ENCODE results near the gene FSTL5. TPM values are rescaled to one million over a fixed set of nuclear protein-coding genes. Genes with fewer than 3 reads are reported as not detected.

FSTL5 gene
- total and polyA plus RNA-seq, 2 experiments from 2014 or later: not detected

DNA sequence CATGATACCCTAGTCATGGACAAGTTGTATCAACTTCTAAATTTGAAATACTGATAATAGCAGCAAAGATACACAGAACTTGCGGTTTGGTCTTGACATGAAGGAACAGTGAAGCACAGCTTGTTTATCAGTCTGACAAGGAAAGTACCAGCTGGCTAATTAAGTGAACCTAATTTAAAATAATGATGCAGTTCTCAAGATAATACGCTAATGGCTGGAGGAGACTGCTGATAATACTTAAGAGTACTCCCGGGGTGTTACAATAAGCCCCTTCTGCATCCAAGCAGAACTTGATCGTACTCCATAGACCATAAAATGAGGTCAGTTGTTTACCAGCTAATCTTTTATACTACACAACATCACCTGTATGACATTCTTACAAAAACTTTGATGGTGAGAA is 697.5 kb downstream of the FSTL5 start:
- no peak overlapping the region for H3K27ac ChIP-seq
- no peaks in the 10 kb centered on the region for H3K36me3 ChIP-seq (ENCODE audit: low read depth)
- TF ChIP-seq EZH2phosphoT487 (IDR thresholded peaks at IDR 0.05; ENCODE audit: insufficient read depth, low read depth) (no peak), EZH2 (IDR thresholded peaks at IDR 0.05; ENCODE audit: insufficient read depth, poor library complexity, severe bottlenecking) (no peak)
- in situ Hi-C loops (cut with MboI): no loop called here
- no peak overlapping the region for H3K9ac ChIP-seq
- no peaks in the 10 kb centered on the region for H3K4me1 ChIP-seq (ENCODE audit: insufficient read depth)
- no peak overlapping the region for H3K4me3 ChIP-seq
- H3K4me2 ChIP-seq (ENCODE audit: unreplicated experiment): no peak overlapping the region
- WGBS, 2 experiments (ENCODE audit: low coverage in 1 of 2, low lambda C conversion rate in 2 of 2, missing lambda C conversion rate in 2 of 2): 38% methylated on average over 4 of the region's 4 CpGs
- H3K79me2 ChIP-seq (ENCODE audit: insufficient read depth): no peaks in the 10 kb centered on the region
- no peaks in the 10 kb centered on the region for H4K20me1 ChIP-seq (ENCODE audit: insufficient read depth)
- DNase-seq: no peak
- no peaks in the 10 kb centered on the region for H3F3A ChIP-seq (ENCODE audit: insufficient read depth)
- no peaks in the 10 kb centered on the region for H3K9me2 ChIP-seq (ENCODE audit: insufficient read depth)
- no peak overlapping the region for H2AFZ ChIP-seq
- H3K27me3 ChIP-seq (replicated peaks; ENCODE audit: insufficient read depth): no peaks in the 10 kb centered on the region
- no peaks in the 10 kb centered on the region for H3K9me3 ChIP-seq (ENCODE audit: low read depth)

DNA sequence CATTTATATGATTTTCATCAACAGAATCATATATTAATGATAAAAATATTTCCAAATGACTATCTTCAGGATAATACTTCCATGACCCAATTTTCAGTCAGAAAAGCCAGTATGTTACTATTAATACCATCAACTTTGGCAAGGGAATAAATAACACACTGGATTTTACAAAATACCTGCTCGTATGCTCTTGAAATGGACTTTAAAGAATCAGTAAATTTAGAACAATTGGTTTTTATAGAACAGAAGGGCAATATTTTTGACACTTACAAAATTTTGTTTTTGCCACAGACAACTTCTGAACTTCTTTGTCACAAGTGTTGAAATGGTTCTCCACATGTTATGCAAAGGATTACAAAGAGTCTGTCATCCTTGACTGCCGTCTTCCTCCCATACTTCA is 700.4 kb downstream of the FSTL5 start:
- no peak overlapping the region for H3K9ac ChIP-seq
- H3K9me2 ChIP-seq (ENCODE audit: insufficient read depth): no peaks in the 10 kb centered on the region
- no peak overlapping the region for H3K4me3 ChIP-seq
- H3K9me3 ChIP-seq (ENCODE audit: low read depth): no peaks in the 10 kb centered on the region
- no peaks in the 10 kb centered on the region for H3K36me3 ChIP-seq (ENCODE audit: low read depth)
- H3K4me1 ChIP-seq (ENCODE audit: insufficient read depth): no peaks in the 10 kb centered on the region
- H3K27ac ChIP-seq: no peak overlapping the region
- H4K20me1 ChIP-seq (ENCODE audit: insufficient read depth): no peaks in the 10 kb centered on the region
- in situ Hi-C loops (cut with MboI): no loop called here
- WGBS, 2 experiments (ENCODE audit: low coverage in 1 of 2, low lambda C conversion rate in 2 of 2, missing lambda C conversion rate in 2 of 2): 33 to 40% methylated on average over 2 of the region's 2 CpGs
- DNase-seq: no peak
- H3K4me2 ChIP-seq (ENCODE audit: unreplicated experiment): no peak overlapping the region
- TF ChIP-seq EZH2 (IDR thresholded peaks at IDR 0.05; ENCODE audit: insufficient read depth, poor library complexity, severe bottlenecking) (no peak), EZH2phosphoT487 (IDR thresholded peaks at IDR 0.05; ENCODE audit: insufficient read depth, low read depth) (no peak)
- no peak overlapping the region for H2AFZ ChIP-seq
- H3F3A ChIP-seq (ENCODE audit: insufficient read depth): no peaks in the 10 kb centered on the region
- no peaks in the 10 kb centered on the region for H3K27me3 ChIP-seq (replicated peaks; ENCODE audit: insufficient read depth)
- H3K79me2 ChIP-seq (ENCODE audit: insufficient read depth): no peaks in the 10 kb centered on the region

DNA sequence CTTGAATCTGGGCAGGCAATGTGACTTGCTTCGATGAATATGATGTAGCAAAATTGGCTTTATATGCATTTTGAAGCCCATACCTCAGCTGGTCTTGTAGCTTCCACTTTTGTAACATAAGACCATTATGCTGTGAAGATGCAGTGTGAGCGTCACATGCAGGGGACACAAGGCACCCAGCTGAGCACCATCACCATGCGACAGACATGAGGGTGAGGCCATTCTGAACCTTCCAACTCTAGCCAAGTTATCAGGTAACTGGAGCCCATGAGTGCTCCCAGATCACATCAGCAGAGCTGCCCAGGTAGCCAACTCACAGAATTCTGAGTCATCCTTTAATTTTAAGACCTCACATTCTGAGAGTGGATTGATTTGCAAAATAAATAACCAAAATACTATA is 705.9 kb downstream of the FSTL5 start:
- TF ChIP-seq EZH2 (IDR thresholded peaks at IDR 0.05; ENCODE audit: insufficient read depth, poor library complexity, severe bottlenecking): no peak
- no peak for TF ChIP-seq EZH2phosphoT487 (IDR thresholded peaks at IDR 0.05; ENCODE audit: insufficient read depth, low read depth)
- no peak overlapping the region for H3K27ac ChIP-seq
- H4K20me1 ChIP-seq (ENCODE audit: insufficient read depth): no peaks in the 10 kb centered on the region
- no peaks in the 10 kb centered on the region for H3F3A ChIP-seq (ENCODE audit: insufficient read depth)
- no peak overlapping the region for H2AFZ ChIP-seq
- in situ Hi-C loops (cut with MboI): no loop called here
- no peaks in the 10 kb centered on the region for H3K4me1 ChIP-seq (ENCODE audit: insufficient read depth)
- H3K4me3 ChIP-seq: no peak overlapping the region
- H3K79me2 ChIP-seq (ENCODE audit: insufficient read depth): no peaks in the 10 kb centered on the region
- H3K9me3 ChIP-seq (ENCODE audit: low read depth): no peaks in the 10 kb centered on the region
- H3K36me3 ChIP-seq (ENCODE audit: low read depth): no peaks in the 10 kb centered on the region
- no peak overlapping the region for H3K4me2 ChIP-seq (ENCODE audit: unreplicated experiment)
- no peak for DNase-seq
- no peaks in the 10 kb centered on the region for H3K27me3 ChIP-seq (replicated peaks; ENCODE audit: insufficient read depth)
- WGBS, 2 experiments (ENCODE audit: low coverage in 1 of 2, low lambda C conversion rate in 2 of 2, missing lambda C conversion rate in 2 of 2): 38 to 45% methylated on average over 3 of the region's 3 CpGs
- no peaks in the 10 kb centered on the region for H3K9me2 ChIP-seq (ENCODE audit: insufficient read depth)
- no peak overlapping the region for H3K9ac ChIP-seq

DNA sequence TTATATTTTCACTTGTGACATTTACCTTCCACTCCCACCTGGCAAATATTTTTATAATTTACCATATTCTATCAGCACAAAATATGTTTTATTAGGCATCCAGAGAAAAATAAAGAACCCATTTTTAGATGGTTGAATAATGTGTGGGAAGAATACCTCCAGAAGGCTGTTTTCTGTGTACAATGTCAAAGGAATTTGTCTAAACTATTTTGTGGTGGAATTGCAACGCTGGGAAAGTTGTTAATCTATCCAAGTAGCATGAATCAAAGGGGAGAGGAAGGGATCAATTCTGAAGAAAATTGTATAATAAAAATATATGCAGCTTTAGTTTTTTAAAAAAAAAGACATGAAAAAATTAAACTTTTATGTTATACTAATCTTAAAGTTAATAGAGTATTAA is 706.5 kb downstream of the FSTL5 start:
- H3K27me3 ChIP-seq (replicated peaks; ENCODE audit: insufficient read depth): no peaks in the 10 kb centered on the region
- no peaks in the 10 kb centered on the region for H3K79me2 ChIP-seq (ENCODE audit: insufficient read depth)
- TF ChIP-seq EZH2phosphoT487 (IDR thresholded peaks at IDR 0.05; ENCODE audit: insufficient read depth, low read depth) (no peak), EZH2 (IDR thresholded peaks at IDR 0.05; ENCODE audit: insufficient read depth, poor library complexity, severe bottlenecking) (no peak)
- no peaks in the 10 kb centered on the region for H3K4me1 ChIP-seq (ENCODE audit: insufficient read depth)
- DNase-seq: no peak
- H3K9me2 ChIP-seq (ENCODE audit: insufficient read depth): no peaks in the 10 kb centered on the region
- H3K4me2 ChIP-seq (ENCODE audit: unreplicated experiment): no peak overlapping the region
- no peaks in the 10 kb centered on the region for H3F3A ChIP-seq (ENCODE audit: insufficient read depth)
- no peaks in the 10 kb centered on the region for H3K36me3 ChIP-seq (ENCODE audit: low read depth)
- no peaks in the 10 kb centered on the region for H4K20me1 ChIP-seq (ENCODE audit: insufficient read depth)
- in situ Hi-C loops (cut with MboI): no loop called here
- H3K27ac ChIP-seq: no peak overlapping the region
- H3K9me3 ChIP-seq (ENCODE audit: low read depth): no peaks in the 10 kb centered on the region
- 0% methylated on average over 1 of the region's 1 CpG for WGBS, 2 experiments (ENCODE audit: low coverage in 1 of 2, low lambda C conversion rate in 2 of 2, missing lambda C conversion rate in 2 of 2)
- H3K9ac ChIP-seq: no peak overlapping the region
- no peak overlapping the region for H2AFZ ChIP-seq
- H3K4me3 ChIP-seq: no peak overlapping the region

DNA sequence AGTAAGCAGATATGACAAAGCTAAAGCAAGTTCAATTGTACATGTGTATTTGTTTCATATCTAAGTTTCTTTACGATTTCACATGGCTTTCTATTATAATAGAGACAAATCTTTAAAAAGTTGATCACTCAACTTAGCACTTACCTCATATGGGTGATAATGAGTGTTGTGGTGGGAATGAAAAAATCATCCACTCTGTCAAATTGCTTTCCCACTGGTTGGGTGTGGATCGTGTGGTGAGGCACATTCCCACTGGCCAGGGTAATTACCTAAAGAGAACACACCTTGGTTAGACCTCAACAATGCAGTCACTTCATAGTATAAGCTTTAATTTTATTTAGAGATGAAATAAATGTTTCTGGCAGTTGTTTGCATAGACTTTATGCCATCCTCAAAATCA is 708.9 kb downstream of the FSTL5 start:
- 25 to 45% methylated on average over 2 of the region's 2 CpGs for WGBS, 2 experiments (ENCODE audit: low coverage in 1 of 2, low lambda C conversion rate in 2 of 2, missing lambda C conversion rate in 2 of 2)
- Histone ChIP-seq H3K4me1 (ENCODE audit: insufficient read depth) (no peaks in the 10 kb centered on the region), H2AFZ (no peak overlapping the region), H3F3A (ENCODE audit: insufficient read depth) (no peaks in the 10 kb centered on the region), H3K27me3 (replicated peaks; ENCODE audit: insufficient read depth) (no peaks in the 10 kb centered on the region), H3K36me3 (ENCODE audit: low read depth) (no peaks in the 10 kb centered on the region), H3K9me3 (ENCODE audit: low read depth) (no peaks in the 10 kb centered on the region), H3K79me2 (ENCODE audit: insufficient read depth) (no peaks in the 10 kb centered on the region), H3K4me2 (ENCODE audit: unreplicated experiment) (no peak overlapping the region), H3K9ac (no peak overlapping the region), H4K20me1 (ENCODE audit: insufficient read depth) (no peaks in the 10 kb centered on the region), H3K9me2 (ENCODE audit: insufficient read depth) (no peaks in the 10 kb centered on the region), H3K4me3 (no peak overlapping the region), H3K27ac (no peak overlapping the region)
- TF ChIP-seq EZH2 (IDR thresholded peaks at IDR 0.05; ENCODE audit: insufficient read depth, poor library complexity, severe bottlenecking): no peak
- TF ChIP-seq EZH2phosphoT487 (IDR thresholded peaks at IDR 0.05; ENCODE audit: insufficient read depth, low read depth): no peak
- no peak for DNase-seq
- in situ Hi-C loops (cut with MboI): no loop called here

Data from GM23248 (cell line).